HPDE6-E6E7 (cell line): ENCODE results near the gene ARHGEF7.

Experiments
- DNase-seq: peaks from one replicate; pipeline ENCODE4 v3.0.0; 2011; ENCODE audit warnings: missing footprints; ENCODE audit errors: extremely low spot score

Gene ARHGEF7

GRCh38 chr13:111345682-111346081 lies 230.6 kb downstream of the ARHGEF7 start:
- DNase-seq: no peak

DNA sequence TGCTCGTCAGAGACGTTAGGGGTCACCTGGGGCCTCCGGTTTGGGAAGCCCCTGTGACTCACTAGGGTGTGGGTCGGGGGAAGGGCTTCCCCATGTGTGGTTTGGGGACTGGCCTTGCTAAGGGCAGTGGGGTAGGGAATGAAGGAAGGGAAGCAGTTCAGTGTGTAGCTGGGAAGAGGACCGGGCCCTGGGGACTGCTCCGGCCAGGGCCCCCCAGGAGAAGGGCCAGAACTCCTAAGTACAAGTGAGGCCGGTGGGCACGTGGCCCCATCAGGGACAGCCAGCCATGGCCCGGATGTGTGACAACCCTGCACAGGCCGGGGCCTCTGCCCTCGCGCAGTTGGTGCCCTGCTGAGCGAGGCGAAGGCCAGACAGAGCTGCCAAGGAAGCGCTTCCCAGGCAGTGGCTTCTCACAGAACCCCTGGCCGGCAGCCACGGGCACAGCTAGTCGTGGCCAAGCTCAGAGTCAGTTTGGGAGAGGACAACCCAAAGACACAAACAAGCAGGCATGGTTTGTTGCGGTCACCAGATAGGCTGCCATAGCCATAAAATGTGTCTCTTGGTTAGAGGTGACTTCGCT lies 231.1 kb downstream of the ARHGEF7 start:
- no peak for DNase-seq

DNA sequence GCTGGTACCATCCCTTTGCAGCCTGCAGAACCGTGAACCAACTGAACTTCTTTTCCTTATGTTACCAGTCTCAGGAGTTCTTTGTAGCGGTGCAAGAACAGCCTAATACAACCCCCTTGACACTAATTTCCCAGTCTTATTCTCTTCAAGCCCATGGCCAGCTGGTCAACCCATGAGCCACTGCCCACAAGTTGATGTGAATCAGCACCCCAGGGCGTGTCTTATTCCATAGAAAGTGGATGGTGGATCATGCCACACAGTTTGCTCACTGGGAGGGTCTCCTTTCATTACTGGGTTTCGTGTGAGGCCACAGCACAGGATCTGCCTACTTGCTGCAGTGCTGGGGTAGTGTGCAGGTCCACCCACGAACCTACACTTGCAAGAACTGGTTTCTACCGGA lies 232.3 kb downstream of the ARHGEF7 start:
- DNase-seq: no peak

DNA sequence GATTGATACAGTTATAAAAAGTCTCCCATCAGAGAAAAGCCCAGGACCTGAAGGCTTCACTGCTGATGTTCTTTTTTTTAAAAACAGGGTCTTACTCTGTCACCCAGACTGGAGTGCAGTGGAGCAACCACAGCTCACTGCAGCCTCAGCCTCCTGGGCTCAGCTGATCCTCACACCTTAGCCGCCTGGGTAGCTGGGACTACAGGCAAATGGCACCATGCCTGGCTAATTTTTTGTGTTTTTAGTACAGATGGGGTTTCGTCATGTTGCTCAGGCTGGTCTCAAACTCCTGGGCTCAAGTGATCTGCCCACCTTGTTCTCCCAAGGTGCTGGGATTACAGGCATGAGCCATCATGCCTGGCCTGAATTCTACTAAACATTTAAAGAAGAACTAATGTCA lies 238.4 kb downstream of the ARHGEF7 start:
- no peak for DNase-seq

GRCh38 chr13:111354789-111355188 lies 239.7 kb downstream of the ARHGEF7 start:
- DNase-seq: no peak
